ENCODE measurements around the gene IQSEC1. TPM values are rescaled to one million over a fixed set of nuclear protein-coding genes. Genes with fewer than 3 reads are reported as not detected.
"Not testable (repeated sequence)": the region's sequence is repeated elsewhere in the genome, so short reads cannot be mapped to it uniquely, and the experiment has no call there.

IQSEC1 gene
- total RNA-seq, 1 donor from 2014 or later: 63.1 TPM

DNA sequence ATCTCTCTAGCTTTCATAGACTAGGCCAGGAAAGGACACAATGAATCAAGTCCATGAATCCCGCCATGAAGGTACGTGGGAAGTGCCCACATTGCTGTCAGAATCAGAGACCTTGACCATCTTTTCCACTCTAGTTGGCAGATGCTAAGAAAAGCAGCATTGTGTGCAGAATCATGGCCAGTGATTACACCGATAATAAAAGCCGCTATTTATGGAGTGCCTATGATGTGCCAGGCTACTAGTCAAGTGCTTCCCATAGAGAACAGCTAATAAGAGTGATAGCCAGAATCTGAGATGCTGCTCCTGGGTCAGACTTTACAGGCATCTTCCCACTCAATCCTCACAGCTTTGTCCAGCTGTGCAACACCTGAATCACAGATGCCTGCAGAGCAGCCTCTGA is 218.7 kb downstream of the IQSEC1 start:
- no peak for DNase-seq

DNA sequence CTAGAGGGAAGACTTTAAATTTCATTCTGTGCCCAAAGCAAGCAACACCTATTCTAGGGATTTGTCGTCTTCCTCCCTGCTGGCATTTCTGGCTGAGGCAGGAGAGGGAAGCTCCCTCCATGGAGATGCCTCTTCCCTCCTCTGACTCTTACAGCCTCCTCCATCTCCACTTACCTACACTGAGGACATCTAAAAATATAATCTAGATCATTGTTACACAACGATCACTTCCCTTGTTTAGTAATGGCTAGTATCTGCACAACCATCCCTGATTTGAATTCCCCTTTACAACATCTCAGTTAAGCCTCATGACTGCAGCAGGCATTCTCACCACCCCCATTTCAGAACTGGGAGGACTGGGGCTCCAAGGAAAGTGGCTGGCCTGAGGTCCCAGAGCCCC is 219.4 kb downstream of the IQSEC1 start:
- DNase-seq: not testable (repeated sequence)

DNA sequence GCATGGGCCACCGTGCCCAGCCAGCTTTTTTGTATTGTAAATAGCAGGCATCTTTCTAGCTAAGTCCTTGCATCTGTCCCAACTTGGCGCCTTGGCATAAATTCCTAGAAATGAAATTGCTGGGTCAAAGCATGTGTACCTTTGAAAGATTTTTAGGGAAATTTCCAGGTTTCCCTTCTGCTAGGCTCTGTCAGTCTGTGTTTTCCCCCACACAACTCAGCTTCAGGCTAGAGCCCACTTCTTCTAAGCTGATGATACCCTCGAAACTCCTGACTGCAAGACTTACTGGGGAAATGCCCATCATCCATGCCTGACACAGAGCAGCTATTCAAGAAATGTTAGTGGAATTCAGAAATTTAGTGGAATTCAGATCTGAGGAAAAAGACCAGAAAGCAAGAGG is 221.0 kb downstream of the IQSEC1 start:
- DNase-seq: no peak

Other genes with a start within 250 kb of the IQSEC1 start
- gene RPL32, start 231.9 kb downstream of the IQSEC1 start, total RNA-seq: 632 and 1,383 TPM in 2 replicates